Measurements from ENCODE around the gene HOXA3. TPM values are rescaled to one million over a fixed set of nuclear protein-coding genes. Genes with fewer than 3 reads are reported as not detected.

The HOXA3 gene
- total and polyA plus RNA-seq, 2 of the 13 experiments (the other 11 are each of a cell fraction or from before 2014, with no cell fraction given), result 2.9 to 4.6 TPM

GRCh38 chr7:27133409-27134231 is 18.8 kb downstream of the HOXA3 start (continued):
- TF ChIP-seq GATAD2A (CRISPR knock-in tag; IDR thresholded peaks at IDR 0.05) (peak; percentile 80), PPARG (CRISPR knock-in tag; conservative IDR thresholded peaks at IDR 0.05) (peak; percentile 64), TRIM22 (IDR thresholded peaks at IDR 0.05) (no peak), SOX13 (IDR thresholded peaks at IDR 0.05) (peak; percentile 57; the same call in 1 of the 2 replicates), SOX13 (CRISPR knock-in tag; conservative IDR thresholded peaks at IDR 0.05 in 1 of 2, IDR thresholded peaks at IDR 0.05 in 1 of 2) (peak in 1 of 2 experiments; percentile 87; a peak in 2 of 4 replicates), RAD51 (IDR thresholded peaks at IDR 0.05; ENCODE audit: borderline replicate concordance) (no peak), FOXA3 (CRISPR knock-in tag; IDR thresholded peaks at IDR 0.05) (peak; percentile 54), SKI (IDR thresholded peaks at IDR 0.05; ENCODE audit: partially characterized antibody) (peak; percentile 94), ZNF644 (CRISPR knock-in tag; IDR thresholded peaks at IDR 0.05; ENCODE audit: low read depth) (0 out of 2 replicates have a peak, but pooled peaks have one; percentile 7), TBX2 (CRISPR knock-in tag; IDR thresholded peaks at IDR 0.05; ENCODE audit: borderline replicate concordance) (peak; percentile 74), RERE (CRISPR knock-in tag; IDR thresholded peaks at IDR 0.05; ENCODE audit: low read depth) (0 out of 2 replicates have a peak, but pooled peaks have one; percentile 46), NR2F6 (IDR thresholded peaks at IDR 0.05) (peak; percentile 83), NR2F6 (CRISPR knock-in tag; IDR thresholded peaks at IDR 0.05) (peak; percentile 69), ZFP41 (CRISPR knock-in tag; IDR thresholded peaks at IDR 0.05; ENCODE audit: borderline replicate concordance) (no peak), RAD21 (CRISPR knock-in tag; IDR thresholded peaks at IDR 0.05) (0 out of 2 replicates have a peak, but pooled peaks have one; percentile 10), ZBTB7A (CRISPR knock-in tag; IDR thresholded peaks at IDR 0.05) (no peak), KLF9 (CRISPR knock-in tag; IDR thresholded peaks at IDR 0.05; ENCODE audit: low read depth) (no peak), NR2F2 (IDR thresholded peaks at IDR 0.05; ENCODE audit: borderline replicate concordance, low read depth) (peak; percentile 80), ZNF780A (CRISPR knock-in tag; IDR thresholded peaks at IDR 0.05) (no peak), NFIC (IDR thresholded peaks at IDR 0.05; ENCODE audit: low read length) (peak; percentile 44; the same call in 1 of the 2 replicates), ONECUT2 (CRISPR knock-in tag; IDR thresholded peaks at IDR 0.05) (peak; percentile 56), HDAC6 (IDR thresholded peaks at IDR 0.05; ENCODE audit: low read depth, low read length) (no peak), THRA (CRISPR knock-in tag; IDR thresholded peaks at IDR 0.05; ENCODE audit: borderline replicate concordance) (peak; percentile 75; the same call in 1 of the 2 replicates), BHLHE40 (IDR thresholded peaks at IDR 0.05; ENCODE audit: low read length) (no peak)

Data from HepG2 (cell line).